HG03196 (cell line): Measurements from ENCODE around the gene FKBP8.
A peak's percentile ranks its signal among the peaks of the same experiment; 100 is the strongest.
"Not testable (repeated sequence)": the region's sequence is repeated elsewhere in the genome, so short reads cannot be mapped to it uniquely, and the experiment has no call there.

Source experiments
- ATAC-seq: cut with Tn5 transposase; IDR thresholded peaks from one replicate; pipeline ENCODE4 v1.9.1; 2021; ENCODE audit not compliant: unreplicated experiment

FKBP8 gene

GRCh38 chr19:18542941-18543813 lies at the start of gene FKBP8:
Gene FKBP8 (minus strand): TSS chr19:18543573. CDS start chr19:18541970, 1,603 bp downstream.
- ATAC-seq, result peak; percentile 81

- ATAC-seq, result not testable (repeated sequence)
These were observed 49.4 kb upstream of the FKBP8 start for GRCh38 chr19:18592732-18593131.

DNA sequence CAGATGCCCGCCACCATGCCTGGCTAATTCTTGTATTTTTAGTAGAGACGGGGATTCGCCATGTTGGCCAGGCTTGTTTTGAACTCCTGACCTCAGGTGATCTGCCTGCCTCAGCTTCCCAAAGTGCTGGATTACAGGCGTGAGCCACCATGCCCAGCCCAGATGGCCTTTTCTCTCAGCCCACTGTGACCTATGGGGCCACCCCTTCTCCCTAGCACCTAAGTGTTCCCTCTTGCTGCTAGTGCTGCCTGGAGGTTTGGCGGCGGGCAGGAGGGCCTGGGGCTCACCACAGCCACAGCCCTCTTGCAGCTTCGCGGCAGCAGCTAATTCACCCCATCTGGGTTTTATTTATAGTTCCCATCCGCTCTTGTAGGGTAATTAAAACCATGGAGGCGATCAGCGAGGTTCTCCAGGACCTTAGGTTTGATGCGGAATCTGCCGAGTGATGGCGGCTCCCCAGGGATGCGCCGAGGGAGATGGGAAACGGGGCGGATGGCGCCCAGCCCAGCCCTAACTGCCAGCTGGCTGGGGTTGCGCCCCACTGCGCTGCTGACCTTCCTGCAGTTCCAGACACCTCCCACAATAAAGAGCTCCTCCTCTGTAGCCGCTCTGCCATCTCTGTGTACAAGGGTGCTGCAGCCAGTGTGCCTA lies 48.5 kb upstream of the FKBP8 start:
- no peak for ATAC-seq

GRCh38 chr19:18590273-18591272 lies 47.2 kb upstream of the FKBP8 start:
- no peak for ATAC-seq

- ATAC-seq, result peak; percentile 40
These were observed 46.3 kb upstream of the FKBP8 start for GRCh38 chr19:18589380-18590272.

DNA sequence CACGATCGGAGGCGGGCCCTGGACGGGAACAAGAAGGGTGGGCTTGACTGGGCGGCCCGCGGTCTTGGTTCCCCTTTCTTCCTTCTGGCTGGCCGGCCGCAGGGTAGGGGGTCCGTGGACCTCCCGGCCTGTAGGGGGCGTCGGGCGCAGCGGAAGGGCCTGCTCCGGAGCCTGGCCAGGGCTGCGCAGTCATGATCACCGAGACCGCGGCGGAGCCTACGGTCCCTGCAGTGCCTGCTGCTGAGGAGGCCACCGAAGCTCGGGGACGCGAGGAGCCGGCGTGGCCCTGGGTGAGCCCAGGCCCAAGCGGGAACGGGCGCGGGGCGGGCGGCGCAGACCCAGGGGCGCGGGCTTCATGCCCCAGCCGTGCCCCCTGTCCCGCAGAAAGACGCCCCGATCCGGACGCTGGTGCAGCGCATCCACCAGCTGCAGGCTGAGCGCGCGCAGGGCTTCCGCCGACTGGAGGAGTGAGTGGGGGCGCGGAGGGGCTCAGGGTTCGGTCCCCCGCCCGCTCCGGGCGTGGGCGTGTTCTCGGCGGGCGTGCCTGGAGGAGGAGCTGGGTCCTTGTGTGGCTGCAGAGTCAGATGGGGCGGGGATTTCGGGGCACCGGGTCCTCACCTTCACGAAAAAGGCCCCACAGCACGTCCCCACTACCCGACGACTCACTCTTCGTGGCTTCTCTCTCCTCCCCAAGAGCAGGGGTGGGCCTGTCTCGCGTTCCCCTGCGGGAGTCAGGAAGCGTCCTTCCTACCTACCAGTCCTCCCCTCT lies 45.4 kb upstream of the FKBP8 start, which contains the start of gene REX1BD:
REX1BD (plus strand) TSS at position 188 of the 769 bp plus-strand sequence; CDS start at position 192, 4 bp downstream.
- ATAC-seq, result peak; percentile 65

DNA sequence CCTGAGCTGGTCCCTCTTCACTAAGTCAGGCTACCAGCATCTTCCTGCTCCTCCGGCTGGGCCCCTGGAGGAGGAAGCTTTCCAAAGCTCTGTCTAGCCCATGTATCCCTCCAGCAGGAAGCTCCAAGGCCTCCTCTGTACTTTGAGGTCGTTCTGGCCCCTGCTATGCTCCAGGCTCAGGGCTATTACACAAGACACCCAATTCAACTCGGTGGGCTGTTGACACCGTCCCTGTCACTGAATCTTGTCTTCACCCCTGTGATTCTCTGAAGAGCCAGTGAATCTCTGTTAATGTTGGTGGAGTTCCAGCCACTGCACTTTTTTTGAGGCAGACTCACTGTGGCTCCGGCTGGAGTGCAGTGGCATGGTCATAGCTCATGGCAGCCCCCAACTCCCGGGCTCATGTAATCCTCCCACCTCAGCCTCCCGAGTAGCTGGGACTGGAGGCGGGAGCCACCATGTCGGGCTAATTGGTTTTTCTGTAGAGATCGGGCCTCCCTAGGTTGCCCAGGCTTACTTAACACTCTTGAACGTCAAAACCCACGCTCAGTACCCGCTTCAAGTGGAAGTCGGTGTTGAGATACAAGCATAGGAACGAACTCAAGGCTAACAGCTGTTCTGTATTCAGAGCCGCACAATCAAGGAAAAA lies 44.7 kb upstream of the FKBP8 start:
- ATAC-seq, result no peak

- ATAC-seq, result no peak
These were observed 44.2 kb upstream of the FKBP8 start for GRCh38 chr19:18587561-18587960.

DNA sequence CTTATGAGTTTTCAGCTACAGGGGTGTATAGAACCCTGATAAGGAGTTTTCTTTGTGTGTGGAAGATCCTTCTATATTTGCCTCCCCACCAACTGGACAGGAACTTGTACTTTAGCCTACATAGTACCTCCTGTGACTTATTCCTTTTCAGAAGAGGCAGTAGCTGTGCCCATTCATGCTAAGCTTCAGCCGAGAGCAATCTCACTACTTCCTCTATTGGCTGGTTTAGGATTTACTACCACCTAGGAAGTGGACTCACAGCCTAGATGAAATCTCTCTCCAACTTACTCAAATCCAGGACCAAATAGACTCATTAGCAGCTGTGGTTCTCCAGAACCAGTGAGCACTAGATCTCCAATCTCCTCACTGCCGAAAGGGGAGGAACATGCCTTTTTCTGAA lies 42.9 kb upstream of the FKBP8 start:
- ATAC-seq, result no peak

GRCh38 chr19:18580311-18580710 lies 36.9 kb upstream of the FKBP8 start:
- no peak for ATAC-seq

DNA sequence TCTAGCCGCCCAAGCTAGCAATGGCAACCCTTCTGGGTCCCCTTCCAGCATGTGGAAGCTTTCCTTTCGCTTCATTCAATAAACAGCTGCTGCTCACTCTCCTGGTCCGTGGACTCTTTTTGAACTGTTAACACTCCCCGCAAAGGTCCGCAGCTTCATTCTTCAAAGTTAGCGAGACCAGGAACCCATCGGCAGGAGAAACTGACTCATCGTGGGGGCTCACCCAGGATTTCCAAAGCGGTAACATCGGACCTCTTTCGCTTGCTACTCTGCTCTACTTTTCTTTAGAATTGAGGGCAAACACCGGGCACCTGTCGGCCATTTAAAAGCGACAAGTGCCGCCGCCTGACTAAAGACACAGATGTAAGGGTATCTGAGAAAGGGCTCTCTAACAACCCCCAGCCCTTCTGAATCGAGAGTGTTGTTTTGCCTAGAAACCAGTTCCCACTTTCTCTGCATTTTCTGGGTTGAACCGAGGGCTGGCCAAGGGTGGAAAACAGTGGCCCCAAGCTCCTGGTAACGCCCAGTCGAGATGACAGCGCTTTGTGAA lies 34.1 kb upstream of the FKBP8 start:
- ATAC-seq, result no peak

DNA sequence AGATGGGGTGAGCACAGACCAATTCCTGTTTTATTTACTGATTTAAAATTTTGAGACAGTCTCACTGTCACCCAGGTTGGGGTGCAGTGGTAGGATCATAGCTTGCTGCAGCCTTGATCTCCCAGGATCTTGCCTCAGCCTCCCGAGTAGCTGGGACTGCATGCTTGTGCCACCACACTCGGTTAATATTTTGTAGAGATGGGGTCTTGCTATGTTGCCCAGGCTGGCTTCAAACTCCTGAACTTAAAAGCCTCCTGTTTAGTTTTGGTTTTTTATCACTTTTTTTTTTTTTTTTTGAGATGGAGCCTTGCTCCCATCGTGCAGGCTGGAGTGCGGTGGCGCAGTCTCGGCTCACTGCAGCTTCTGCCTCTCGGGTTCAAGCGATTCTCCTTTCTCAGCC lies 33.0 kb upstream of the FKBP8 start:
- no peak for ATAC-seq

- no peak for ATAC-seq
These were observed 31.4 kb upstream of the FKBP8 start for GRCh38 chr19:18574691-18575291.

GRCh38 chr19:18571564-18572344 lies 28.4 kb upstream of the FKBP8 start, which contains the start of gene UBA52:
Gene UBA52 (plus strand): TSS chr19:18571857. CDS start chr19:18573301, 1,444 bp downstream.
- peak; percentile 93 for ATAC-seq

DNA sequence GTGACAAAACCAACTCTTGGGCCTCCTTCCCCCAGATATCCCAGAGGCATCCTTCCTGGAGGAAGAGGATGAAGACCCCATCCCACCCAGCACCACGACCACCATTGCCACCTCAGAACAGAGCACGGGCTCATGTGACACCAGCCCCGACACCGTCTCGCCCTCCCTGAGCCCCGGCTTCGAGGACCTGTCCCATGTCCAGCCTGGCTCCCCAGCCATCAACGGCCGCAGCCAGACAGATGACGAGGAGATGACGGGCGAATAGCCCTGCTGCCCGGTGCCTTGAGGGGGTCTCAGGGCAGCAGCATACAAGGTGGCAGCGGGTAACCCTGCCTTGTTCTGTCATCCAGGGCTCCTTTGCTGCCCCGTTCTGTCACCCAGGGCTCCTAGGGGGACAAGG lies 25.0 kb upstream of the FKBP8 start:
- no peak for ATAC-seq

- no peak for ATAC-seq
These were observed 23.6 kb upstream of the FKBP8 start for GRCh38 chr19:18566953-18567352.

DNA sequence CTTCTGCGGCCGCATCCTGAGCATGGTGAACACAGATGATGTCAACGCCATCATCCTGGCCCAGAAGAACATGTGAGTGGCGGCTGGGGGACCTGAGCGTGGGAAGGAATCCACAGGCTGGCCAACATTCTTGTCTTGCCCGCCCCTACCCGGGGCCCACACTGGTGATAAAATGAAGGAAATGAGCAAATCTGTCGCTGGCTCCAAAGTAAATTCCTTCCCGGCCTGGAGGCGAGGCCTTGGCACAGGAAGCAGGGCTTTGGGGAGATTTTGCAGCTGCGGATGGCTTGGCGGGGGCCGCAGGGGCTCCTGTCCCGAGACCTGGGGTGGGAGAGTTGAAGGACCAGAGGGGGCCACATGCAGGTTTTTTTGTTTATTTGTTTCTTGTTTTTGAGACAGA lies 18.7 kb upstream of the FKBP8 start:
- ATAC-seq, result no peak
